Activated CD4-positive, alpha-beta memory T cell treated with anti-CD3 and anti-CD28 coated beads for 36 hours (primary cell): ENCODE results near the gene LPP. TPM values are rescaled to one million over a fixed set of nuclear protein-coding genes. Genes with fewer than 3 reads are reported as not detected.
A peak's percentile ranks its signal among the peaks of the same experiment; 100 is the strongest.

Source experiments
- CTCF ChIA-PET: fragments of 350-600 bp; sonication (Branson Sonifier 250); formaldehyde crosslinking; loops from one replicate; lab custom pipeline; 2021; ENCODE audit warnings: antibody characterized with exemption, inconsistent platforms; lab: Charles Lee
- POLR2A ChIA-PET: fragments of 350-600 bp; sonication (Branson Sonifier 250); formaldehyde crosslinking; loops from one replicate; lab custom pipeline; 2021; ENCODE audit warnings: antibody characterized with exemption; lab: Charles Lee
- DNase-seq: peaks from one replicate; pipeline ENCODE4 v3.0.0-alpha.2; 2020
- H3K27ac Mint-ChIP-seq: one replicate; pipeline ENCODE4 v1.8.0; 2021; ENCODE audit warnings: mixed read lengths
- H3K27me3 Mint-ChIP-seq: one replicate; pipeline ENCODE4 v1.8.0; 2021; ENCODE audit warnings: mixed read lengths
- H3K36me3 Mint-ChIP-seq: one replicate; pipeline ENCODE4 v1.8.0; 2021; ENCODE audit warnings: mixed read lengths
- H3K4me1 Mint-ChIP-seq: one replicate; pipeline ENCODE4 v1.8.0; 2021; ENCODE audit warnings: low read depth, mixed read lengths
- H3K4me3 Mint-ChIP-seq: one replicate; pipeline ENCODE4 v1.8.0; 2021; ENCODE audit warnings: mild to moderate bottlenecking, mixed read lengths
- H3K9me3 Mint-ChIP-seq: one replicate; pipeline ENCODE4 v1.8.0; 2021; ENCODE audit warnings: mixed read lengths
- intact Hi-C: fragments of 100-400 bp; cut with micrococcal nuclease; formaldehyde crosslinking; loops from one replicate; pipeline ENCODE4 v1.15.1; 2023
- total RNA-seq, 2 experiments: library from RNA; stranded (reverse); gene quantifications; one replicate each; pipeline ENCODE4 v1.2.3, GENCODE V29; 2021

LPP gene
- total RNA-seq, 2 experiments from 2014 or later, result 41.0 to 43.6 TPM

GRCh38 chr3:188202358-188203138 lies 48.6 kb downstream of the LPP start:
- intact Hi-C loops, result loop anchor here (1.0 kb wide), 1 partner anchor 52 kb away; no protein-coding TSS in a partner anchor
- Mint-ChIP-seq H3K36me3 (peaks cover 3% of the 10 kb centered on the region), H3K27me3 (no peaks in the 10 kb centered on the region), H3K4me1 (peaks cover 8% of the 10 kb centered on the region), H3K4me3 (no peak overlapping the region), H3K27ac (no peak overlapping the region), H3K9me3 (no peaks in the 10 kb centered on the region)
- peak; percentile 46 for DNase-seq
- POLR2A ChIA-PET, result no interaction called here
- CTCF ChIA-PET, result interaction anchor here (0.6 to 1.0 kb wide), 2 partner anchors 11 to 18 kb away, joined by 3 read pairs; no protein-coding TSS in a partner anchor

- Mint-ChIP-seq H3K4me3 (no peak overlapping the region), H3K9me3 (no peaks in the 10 kb centered on the region), H3K27ac (no peak overlapping the region), H3K27me3 (no peaks in the 10 kb centered on the region), H3K36me3 (no peaks in the 10 kb centered on the region), H3K4me1 (peaks cover 4% of the 10 kb centered on the region)
- no peak for DNase-seq
- intact Hi-C loops, result no loop called here
- CTCF ChIA-PET, result interaction anchor here (1.2 to 1.6 kb wide), 2 partner anchors 466 to 750 kb away, joined by 4 read pairs; no protein-coding TSS in a partner anchor
- POLR2A ChIA-PET, result no interaction called here
Measured at GRCh38 chr3:188204526-188204925, 50.6 kb downstream of the LPP start.

- POLR2A ChIA-PET, result no interaction called here
- H3K27me3 Mint-ChIP-seq, result no peaks in the 10 kb centered on the region
- intact Hi-C loops, result no loop called here
- H3K4me3 Mint-ChIP-seq, result no peak overlapping the region
- peaks cover 4% of the 10 kb centered on the region for H3K4me1 Mint-ChIP-seq
- H3K27ac Mint-ChIP-seq, result no peak overlapping the region
- CTCF ChIA-PET, result interaction anchor here (0.7 to 1.3 kb wide), 3 partner anchors 18 to 749 kb away, joined by 3 to 4 read pairs (median 3); no protein-coding TSS in a partner anchor
- no peak for DNase-seq
- H3K36me3 Mint-ChIP-seq, result no peaks in the 10 kb centered on the region
- H3K9me3 Mint-ChIP-seq, result no peaks in the 10 kb centered on the region
Measured at GRCh38 chr3:188205992-188206416, 52.0 kb downstream of the LPP start.

GRCh38 chr3:188206787-188207186 lies 52.8 kb downstream of the LPP start:
- Mint-ChIP-seq H3K27me3 (no peaks in the 10 kb centered on the region), H3K27ac (no peak overlapping the region), H3K4me1 (peaks cover 4% of the 10 kb centered on the region), H3K4me3 (no peak overlapping the region), H3K9me3 (no peaks in the 10 kb centered on the region), H3K36me3 (no peaks in the 10 kb centered on the region)
- POLR2A ChIA-PET, result no interaction called here
- CTCF ChIA-PET, result interaction anchor here (1.0 kb wide), 1 partner anchor 467 kb away, joined by 4 read pairs; no protein-coding TSS in a partner anchor
- intact Hi-C loops, result no loop called here
- no peak for DNase-seq

GRCh38 chr3:188207941-188208515 lies 54.1 kb downstream of the LPP start:
- Mint-ChIP-seq H3K4me3 (no peak overlapping the region), H3K27me3 (no peaks in the 10 kb centered on the region), H3K27ac (no peak overlapping the region), H3K36me3 (no peaks in the 10 kb centered on the region), H3K4me1 (peaks cover 1% of the 10 kb centered on the region), H3K9me3 (no peaks in the 10 kb centered on the region)
- no peak for DNase-seq
- intact Hi-C loops, result no loop called here
- CTCF ChIA-PET, result interaction anchor here (1.0 kb wide), 1 partner anchor 747 kb away, joined by 4 read pairs; no protein-coding TSS in a partner anchor
- POLR2A ChIA-PET, result no interaction called here

GRCh38 chr3:188208516-188208981 lies 54.6 kb downstream of the LPP start:
- DNase-seq, result no peak
- intact Hi-C loops, result no loop called here
- Mint-ChIP-seq H3K27me3 (no peaks in the 10 kb centered on the region), H3K4me1 (peaks cover 6% of the 10 kb centered on the region), H3K4me3 (no peak overlapping the region), H3K27ac (no peak overlapping the region), H3K9me3 (no peaks in the 10 kb centered on the region), H3K36me3 (peaks cover 2% of the 10 kb centered on the region)
- ChIA-PET POLR2A (no interaction called here), CTCF (no interaction called here)

GRCh38 chr3:188209034-188209433 lies 55.1 kb downstream of the LPP start:
- CTCF ChIA-PET, result no interaction called here

GRCh38 chr3:188209740-188210139 lies 55.8 kb downstream of the LPP start:
- Mint-ChIP-seq H3K36me3 (peaks cover 7% of the 10 kb centered on the region), H3K4me1 (peaks cover 15% of the 10 kb centered on the region), H3K27ac (no peak overlapping the region), H3K27me3 (no peaks in the 10 kb centered on the region), H3K9me3 (no peaks in the 10 kb centered on the region), H3K4me3 (no peak overlapping the region)
- intact Hi-C loops, result no loop called here
- POLR2A ChIA-PET, result no interaction called here
- CTCF ChIA-PET, result no interaction called here
- DNase-seq, result no peak

More at GRCh38 chr3:188209034-188209433, 55.1 kb downstream of the LPP start:
- Mint-ChIP-seq H3K9me3 (no peaks in the 10 kb centered on the region), H3K4me3 (no peak overlapping the region), H3K27me3 (no peaks in the 10 kb centered on the region), H3K4me1 (peaks cover 11% of the 10 kb centered on the region), H3K36me3 (peaks cover 3% of the 10 kb centered on the region), H3K27ac (no peak overlapping the region)
- POLR2A ChIA-PET, result no interaction called here
- DNase-seq, result no peak
- intact Hi-C loops, result no loop called here

GRCh38 chr3:188211476-188211875 lies 57.5 kb downstream of the LPP start:
- H3K9me3 Mint-ChIP-seq, result no peaks in the 10 kb centered on the region
- DNase-seq, result no peak
- peaks cover 21% of the 10 kb centered on the region for H3K4me1 Mint-ChIP-seq
- H3K4me3 Mint-ChIP-seq, result no peak overlapping the region
- peaks cover 7% of the 10 kb centered on the region for H3K36me3 Mint-ChIP-seq
- CTCF ChIA-PET, result no interaction called here
- H3K27ac Mint-ChIP-seq, result no peak overlapping the region
- H3K27me3 Mint-ChIP-seq, result no peaks in the 10 kb centered on the region
- POLR2A ChIA-PET, result no interaction called here
- intact Hi-C loops, result no loop called here

GRCh38 chr3:188212308-188212969 lies 58.5 kb downstream of the LPP start:
- H3K27me3 Mint-ChIP-seq, result no peaks in the 10 kb centered on the region
- ChIA-PET POLR2A (no interaction called here), CTCF (no interaction called here)
- peaks cover 30% of the 10 kb centered on the region for H3K4me1 Mint-ChIP-seq
- peaks cover 7% of the 10 kb centered on the region for H3K36me3 Mint-ChIP-seq
- H3K27ac Mint-ChIP-seq, result no peak overlapping the region
- intact Hi-C loops, result no loop called here
- H3K4me3 Mint-ChIP-seq, result no peak overlapping the region
- no peaks in the 10 kb centered on the region for H3K9me3 Mint-ChIP-seq
- DNase-seq, result no peak

GRCh38 chr3:188214442-188214841 lies 60.5 kb downstream of the LPP start:
- ChIA-PET CTCF (interaction anchor here (1.3 kb wide), 1 partner anchor 474 kb away, joined by 3 read pairs; no protein-coding TSS in a partner anchor), POLR2A (interaction anchor here (0.6 kb wide), 1 partner anchor 64 kb away, joined by 3 read pairs; no protein-coding TSS in a partner anchor)
- Mint-ChIP-seq H3K4me3 (no peak overlapping the region), H3K4me1 (peaks cover 30% of the 10 kb centered on the region), H3K27me3 (no peaks in the 10 kb centered on the region), H3K36me3 (peaks cover 7% of the 10 kb centered on the region), H3K27ac (no peak overlapping the region), H3K9me3 (no peaks in the 10 kb centered on the region)
- no peak for DNase-seq
- intact Hi-C loops, result no loop called here

GRCh38 chr3:188215129-188215528 lies 61.2 kb downstream of the LPP start:
- ChIA-PET POLR2A (no interaction called here), CTCF (interaction anchor here (0.6 to 1.3 kb wide), 3 partner anchors 34 to 475 kb away, joined by 3 to 4 read pairs (median 3); no protein-coding TSS in a partner anchor)
- H3K9me3 Mint-ChIP-seq, result no peaks in the 10 kb centered on the region
- intact Hi-C loops, result no loop called here
- H3K4me1 Mint-ChIP-seq, result peaks cover 30% of the 10 kb centered on the region
- no peak for DNase-seq
- no peak overlapping the region for H3K27ac Mint-ChIP-seq
- no peak overlapping the region for H3K4me3 Mint-ChIP-seq
- peaks cover 7% of the 10 kb centered on the region for H3K36me3 Mint-ChIP-seq
- H3K27me3 Mint-ChIP-seq, result no peaks in the 10 kb centered on the region
